ENCODE measurements around the gene KSR2.

- TF ChIP-seq CTCF (conservative IDR thresholded peaks at IDR 0.05; ENCODE audit: low read depth, low read length): no peak
- no peak for TF ChIP-seq EZH2 (IDR thresholded peaks at IDR 0.05; ENCODE audit: borderline replicate concordance, low read depth, low read length, poor library complexity, severe bottlenecking)
These were observed 11.8 kb upstream of the KSR2 start for GRCh38 chr12:117980616-117981015.

Data from A673 (cell line).